Spleen (tissue), 7 donors: ENCODE results near the gene TDRD1.

ENCODE experiments used
- CTCF ChIP-seq, 11 experiments: fragments of 200-600 bp in 7 of 11; fragments of 450-650 bp in 4 of 11; sonication (generic) in 4 of 11; IDR thresholded peaks in 8 of 11; conservative IDR thresholded peaks in 3 of 11; 1 replicate in 7 of 11; 2 replicates in 4 of 11; pipeline versions ENCODE4 v1.4.0 to v1.8.0; 2016 to 2021; ENCODE audit warnings: antibody characterized with exemption in 11 of 11, inconsistent platforms in 4 of 11, mild to moderate bottlenecking in 1 of 11
- POLR2AphosphoS5 ChIP-seq, 3 donors: sonication (generic); formaldehyde crosslinking; IDR thresholded peaks; one replicate each; pipeline ENCODE4 v1.5.1; 2017; ENCODE audit warnings: antibody characterized with exemption in 3 of 3
- donor health status: DM: no; HTN: no; CAD: no; lungs with moderate emphysema.
- donor health status: DM: no; HTN: no; CAD: no.
- donor health status: DM: no; HTN: no; CAD: no.

DNA sequence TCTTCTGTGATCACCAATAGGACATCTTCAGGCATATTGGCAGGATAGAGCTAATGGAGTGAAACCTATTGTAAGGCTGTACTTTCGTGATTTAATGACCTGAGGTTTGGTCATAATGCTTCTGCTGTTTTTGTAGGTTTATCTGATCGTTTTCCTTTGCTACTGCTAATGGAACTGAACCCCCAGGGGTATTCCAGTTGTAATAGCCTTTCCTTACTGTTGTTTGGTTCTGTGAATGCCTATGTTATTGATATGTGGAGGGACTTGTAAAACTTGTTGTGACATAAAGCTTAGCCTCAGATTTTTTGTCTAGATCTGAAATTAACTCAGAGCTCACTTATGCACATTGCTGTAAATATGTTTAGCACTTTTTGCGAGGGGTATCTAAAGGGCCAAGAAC, 49.0 kb downstream of the TDRD1 start:
- no peak for TF ChIP-seq POLR2AphosphoS5 (IDR thresholded peaks at IDR 0.05)
- TF ChIP-seq CTCF (IDR thresholded peaks at IDR 0.05 in 8 of 11, conservative IDR thresholded peaks at IDR 0.05 in 3 of 11) = no peak
